SK-N-SH treated with all-trans-retinoic acid at 6 μM for 48 hours (cell line): ENCODE measurements around the gene NLGN3.

ENCODE experiments used
- ARNTL ChIP-seq: fragments of 450-650 bp; formaldehyde crosslinking; IDR thresholded peaks from 2 replicates; pipeline ENCODE4 v1.5.0; 2020; ENCODE audit warnings: low read depth, mild to moderate bottlenecking, moderate library complexity, borderline replicate concordance
- BACH2 ChIP-seq: fragments of 250-450 bp; sonication (Bioruptor Pico); IDR thresholded peaks from 2 replicates; pipeline ENCODE4 v1.9.0; 2021; ENCODE audit warnings: mild to moderate bottlenecking, borderline replicate concordance
- ESRRG ChIP-seq: fragments of 250-450 bp; sonication (Bioruptor Pico); IDR thresholded peaks from 2 replicates; pipeline ENCODE4 v1.6.1; 2021; ENCODE audit warnings: mild to moderate bottlenecking
- OSR1 ChIP-seq: fragments of 250-450 bp; sonication (Bioruptor Pico); IDR thresholded peaks from 2 replicates; pipeline ENCODE4 v1.8.0; 2022; ENCODE audit warnings: moderate library complexity, mild to moderate bottlenecking, inconsistent platforms
- PPARA ChIP-seq: fragments of 250-450 bp; sonication (Bioruptor Pico); IDR thresholded peaks from 2 replicates; pipeline ENCODE4 v1.5.0; 2020; ENCODE audit warnings: mild to moderate bottlenecking, borderline replicate concordance
- RARB ChIP-seq: fragments of 250-450 bp; sonication (Bioruptor Pico); IDR thresholded peaks from 2 replicates; pipeline ENCODE4 v1.8.0; 2021; ENCODE audit warnings: mild to moderate bottlenecking, moderate library complexity
- SNAI2 ChIP-seq: fragments of 250-450 bp; sonication (Bioruptor Pico); IDR thresholded peaks from 2 replicates; pipeline ENCODE4 v1.5.0; 2020; ENCODE audit warnings: mild to moderate bottlenecking, moderate library complexity
- TCF4 ChIP-seq: fragments of 250-450 bp; sonication (Bioruptor Pico); IDR thresholded peaks from 2 replicates; pipeline ENCODE4 v1.8.0; 2021; ENCODE audit warnings: mild to moderate bottlenecking, moderate library complexity, borderline replicate concordance
- TOX ChIP-seq: fragments of 250-450 bp; sonication (Bioruptor Pico); IDR thresholded peaks from 2 replicates; pipeline ENCODE4 v1.8.0; 2021; ENCODE audit warnings: mild to moderate bottlenecking, moderate library complexity, borderline replicate concordance
- ZC3H10 ChIP-seq: fragments of 250-450 bp; sonication (Bioruptor Pico); IDR thresholded peaks from 2 replicates; pipeline ENCODE4 v1.5.1; 2021; ENCODE audit warnings: mild to moderate bottlenecking, moderate library complexity
- ZNF565 ChIP-seq: fragments of 450-650 bp; formaldehyde crosslinking; conservative IDR thresholded peaks from 2 replicates; pipeline ENCODE4 v1.5.0; 2020; ENCODE audit warnings: low read depth, mild to moderate bottlenecking, moderate library complexity
- TF ChIP-seq, protein P1 (sequence below): fragments of 250-450 bp; sonication (Bioruptor Pico); IDR thresholded peaks from 2 replicates; pipeline ENCODE4 v1.8.0; 2020; ENCODE audit warnings: mild to moderate bottlenecking, moderate library complexity, borderline replicate concordance
- TF ChIP-seq, protein P2 (sequence below): fragments of 250-450 bp; sonication (Bioruptor Pico); IDR thresholded peaks from 2 replicates; pipeline ENCODE4 v1.5.1; 2021; ENCODE audit warnings: mild to moderate bottlenecking, moderate library complexity

DNA sequence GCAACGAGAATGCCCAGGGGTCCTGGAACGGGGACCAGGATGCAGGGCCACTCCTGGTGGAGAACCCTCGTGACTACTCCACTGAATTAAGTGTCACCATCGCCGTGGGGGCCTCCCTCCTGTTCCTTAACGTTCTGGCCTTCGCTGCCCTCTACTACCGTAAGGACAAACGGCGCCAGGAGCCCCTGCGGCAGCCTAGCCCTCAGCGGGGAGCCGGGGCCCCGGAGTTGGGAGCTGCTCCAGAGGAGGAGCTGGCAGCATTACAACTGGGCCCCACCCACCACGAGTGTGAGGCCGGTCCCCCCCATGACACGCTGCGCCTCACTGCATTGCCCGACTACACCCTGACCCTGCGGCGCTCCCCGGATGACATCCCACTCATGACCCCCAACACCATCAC is 24.9 kb downstream of the NLGN3 start:
- TF ChIP-seq BACH2 (CRISPR knock-in tag) (no peak), SNAI2 (CRISPR knock-in tag) (no peak), ARNTL (CRISPR knock-in tag) (no peak), ZNF565 (CRISPR knock-in tag) (no peak), OSR1 (CRISPR knock-in tag) (no peak), ESRRG (CRISPR knock-in tag) (no peak), TOX (CRISPR knock-in tag) (no peak), TCF4 (CRISPR knock-in tag) (no peak), RARB (CRISPR knock-in tag) (no peak), PPARA (no peak), ZC3H10 (CRISPR knock-in tag) (no peak)
- TF ChIP-seq, protein P1, sequence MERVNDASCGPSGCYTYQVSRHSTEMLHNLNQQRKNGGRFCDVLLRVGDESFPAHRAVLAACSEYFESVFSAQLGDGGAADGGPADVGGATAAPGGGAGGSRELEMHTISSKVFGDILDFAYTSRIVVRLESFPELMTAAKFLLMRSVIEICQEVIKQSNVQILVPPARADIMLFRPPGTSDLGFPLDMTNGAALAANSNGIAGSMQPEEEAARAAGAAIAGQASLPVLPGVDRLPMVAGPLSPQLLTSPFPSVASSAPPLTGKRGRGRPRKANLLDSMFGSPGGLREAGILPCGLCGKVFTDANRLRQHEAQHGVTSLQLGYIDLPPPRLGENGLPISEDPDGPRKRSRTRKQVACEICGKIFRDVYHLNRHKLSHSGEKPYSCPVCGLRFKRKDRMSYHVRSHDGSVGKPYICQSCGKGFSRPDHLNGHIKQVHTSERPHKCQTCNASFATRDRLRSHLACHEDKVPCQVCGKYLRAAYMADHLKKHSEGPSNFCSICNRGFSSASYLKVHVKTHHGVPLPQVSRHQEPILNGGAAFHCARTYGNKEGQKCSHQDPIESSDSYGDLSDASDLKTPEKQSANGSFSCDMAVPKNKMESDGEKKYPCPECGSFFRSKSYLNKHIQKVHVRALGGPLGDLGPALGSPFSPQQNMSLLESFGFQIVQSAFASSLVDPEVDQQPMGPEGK (CRISPR knock-in tag) = no peak
- TF ChIP-seq, protein P2, sequence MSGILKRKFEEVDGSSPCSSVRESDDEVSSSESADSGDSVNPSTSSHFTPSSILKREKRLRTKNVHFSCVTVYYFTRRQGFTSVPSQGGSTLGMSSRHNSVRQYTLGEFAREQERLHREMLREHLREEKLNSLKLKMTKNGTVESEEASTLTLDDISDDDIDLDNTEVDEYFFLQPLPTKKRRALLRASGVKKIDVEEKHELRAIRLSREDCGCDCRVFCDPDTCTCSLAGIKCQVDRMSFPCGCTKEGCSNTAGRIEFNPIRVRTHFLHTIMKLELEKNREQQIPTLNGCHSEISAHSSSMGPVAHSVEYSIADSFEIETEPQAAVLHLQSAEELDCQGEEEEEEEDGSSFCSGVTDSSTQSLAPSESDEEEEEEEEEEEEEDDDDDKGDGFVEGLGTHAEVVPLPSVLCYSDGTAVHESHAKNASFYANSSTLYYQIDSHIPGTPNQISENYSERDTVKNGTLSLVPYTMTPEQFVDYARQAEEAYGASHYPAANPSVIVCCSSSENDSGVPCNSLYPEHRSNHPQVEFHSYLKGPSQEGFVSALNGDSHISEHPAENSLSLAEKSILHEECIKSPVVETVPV (CRISPR knock-in tag) = no peak
